ENCODE measurements around the gene LIPE. TPM values are rescaled to one million over a fixed set of nuclear protein-coding genes. Genes with fewer than 3 reads are reported as not detected.

LIPE gene
- total RNA-seq (1 to 10 TPM; 4.0 to 5.9 TPM), polyA plus RNA-seq (ENCODE audit: insufficient read length in 6 of 6) (10 to 100 TPM in 3 of 6 donors, 1 to 10 TPM in 3; 8.8 to 11.0 (median 10.1) TPM)
- long read RNA-seq, donor 1 = 0 reads
- long read RNA-seq, donor 2 = 0 reads
- long read RNA-seq, donor 3, partial matches to known transcripts = 0 of 6 reads
- long read RNA-seq, donor 3, other reads (novel, unspliced or antisense) = 6 of 6 reads
- long read RNA-seq, donor 4 = 0 reads
- long read RNA-seq, donor 5 = 0 reads
- long read RNA-seq, donor 6 = 0 reads
- long read RNA-seq, donor 7 = 0 reads
- long read RNA-seq, donor 8 = 0 reads
- long read RNA-seq, donor 9 = 0 reads
- long read RNA-seq, donor 10 = 0 reads
- long read RNA-seq, donor 11 = 0 reads
- long read RNA-seq, donor 12 = 0 reads

GRCh38 chr19:42427313-42427712 is at the start of gene LIPE:
Gene LIPE (minus strand): TSS chr19:42427388. CDS start chr19:42427149, 239 bp downstream.
- Histone ChIP-seq H3K4me1 (peaks cover 10 to 18% of the 10 kb centered on the region in 2 donors), H3K4me3 (no peak within 1 kb of the TSS), H3K36me3 (no peaks in the 10 kb centered on the region), H3K9me3 (no peaks in the 10 kb centered on the region), H3K27ac (no peak within 1 kb of the TSS), H3K27me3 (peaks cover 0 to 27% of the 10 kb centered on the region in 2 donors)
- no peak for DNase-seq
- TF ChIP-seq CTCF (IDR thresholded peaks at IDR 0.05) = no peak
- intact Hi-C loops (cut with DNase I) = no loop called here
- no peak for ATAC-seq

GRCh38 chr19:42475366-42475765 is 48.2 kb upstream of the LIPE start:
- no peaks in the 10 kb centered on the region for H3K36me3 ChIP-seq
- no peak overlapping the region for H3K4me3 ChIP-seq
- H3K9me3 ChIP-seq = no peaks in the 10 kb centered on the region
- no peak overlapping the region for H3K27ac ChIP-seq
- DNase-seq (no peak), ATAC-seq (no peak)
- H3K27me3 ChIP-seq = no peaks in the 10 kb centered on the region
- peaks cover 0 to 11% of the 10 kb centered on the region in 2 donors for H3K4me1 ChIP-seq
- intact Hi-C loops (cut with DNase I) = no loop called here
- TF ChIP-seq CTCF (IDR thresholded peaks at IDR 0.05) = no peak

- Histone ChIP-seq H3K27ac (no peak overlapping the region), H3K4me3 (no peak overlapping the region), H3K9me3 (no peaks in the 10 kb centered on the region), H3K27me3 (no peaks in the 10 kb centered on the region), H3K36me3 (no peaks in the 10 kb centered on the region), H3K4me1 (peaks cover 0 to 10% of the 10 kb centered on the region in 2 donors)
- no peak for ATAC-seq
- no peak for TF ChIP-seq CTCF (IDR thresholded peaks at IDR 0.05)
- intact Hi-C loops (cut with DNase I) = no loop called here
- no peak for DNase-seq
These were observed 47.6 kb upstream of the LIPE start for GRCh38 chr19:42474743-42475142.

GRCh38 chr19:42473686-42474085 is 46.5 kb upstream of the LIPE start:
- DNase-seq = no peak
- no peak for TF ChIP-seq CTCF (IDR thresholded peaks at IDR 0.05)
- intact Hi-C loops (cut with DNase I) = no loop called here

GRCh38 chr19:42472402-42473147 is 45.4 kb upstream of the LIPE start:
- peaks cover 0 to 14% of the 10 kb centered on the region in 2 donors for H3K4me1 ChIP-seq
- no peaks in the 10 kb centered on the region for H3K36me3 ChIP-seq
- no peak overlapping the region for H3K27ac ChIP-seq
- no peak for TF ChIP-seq CTCF (IDR thresholded peaks at IDR 0.05)
- H3K27me3 ChIP-seq = no peaks in the 10 kb centered on the region
- H3K4me3 ChIP-seq = no peak overlapping the region
- intact Hi-C loops (cut with DNase I) = no loop called here
- no peaks in the 10 kb centered on the region for H3K9me3 ChIP-seq
- no peak for DNase-seq
- ATAC-seq = no peak

More at GRCh38 chr19:42473686-42474085, 46.5 kb upstream of the LIPE start:
- Histone ChIP-seq H3K9me3 (no peaks in the 10 kb centered on the region), H3K4me1 (peaks cover 0 to 14% of the 10 kb centered on the region in 2 donors), H3K36me3 (no peaks in the 10 kb centered on the region), H3K27me3 (no peaks in the 10 kb centered on the region), H3K27ac (no peak overlapping the region), H3K4me3 (no peak overlapping the region)
- no peak for ATAC-seq

Data from left lung (tissue), 14 donors.